GM21786 (cell line): Measurements from ENCODE around the gene BACH2.
"Not testable (repeated sequence)": the region's sequence is repeated elsewhere in the genome, so short reads cannot be mapped to it uniquely, and the experiment has no call there.

Experiments used
- ATAC-seq: cut with Tn5 transposase; IDR thresholded peaks from one replicate; pipeline ENCODE4 v1.9.1; 2021; ENCODE audit not compliant: unreplicated experiment

Gene BACH2

GRCh38 chr6:90078513-90079289 is 217.9 kb downstream of the BACH2 start:
- ATAC-seq, result no peak

GRCh38 chr6:90076511-90077415 is 219.9 kb downstream of the BACH2 start:
- ATAC-seq, result no peak

GRCh38 chr6:90074161-90074850 is 222.3 kb downstream of the BACH2 start:
- ATAC-seq, result no peak

GRCh38 chr6:90072935-90073464 is 223.6 kb downstream of the BACH2 start:
- no peak for ATAC-seq

GRCh38 chr6:90072501-90072900 is 224.1 kb downstream of the BACH2 start:
- no peak for ATAC-seq

GRCh38 chr6:90068703-90069523 is 227.7 kb downstream of the BACH2 start:
- ATAC-seq, result no peak

- ATAC-seq, result no peak
These were observed 228.4 kb downstream of the BACH2 start for GRCh38 chr6:90068264-90068663.

GRCh38 chr6:90066697-90067096 is 229.9 kb downstream of the BACH2 start:
- ATAC-seq, result no peak

- no peak for ATAC-seq
These were observed 231.5 kb downstream of the BACH2 start for GRCh38 chr6:90065173-90065572.

- ATAC-seq, result no peak
These were observed 234.0 kb downstream of the BACH2 start for GRCh38 chr6:90062667-90063066.

GRCh38 chr6:90062051-90062450 is 234.6 kb downstream of the BACH2 start:
- ATAC-seq, result no peak

- ATAC-seq, result not testable (repeated sequence)
These were observed 237.5 kb downstream of the BACH2 start for GRCh38 chr6:90059178-90059577.

- ATAC-seq, result not testable (repeated sequence)
These were observed 240.7 kb downstream of the BACH2 start for GRCh38 chr6:90055924-90056323.

GRCh38 chr6:90054193-90054592 is 242.4 kb downstream of the BACH2 start:
- not testable (repeated sequence) for ATAC-seq

- no peak for ATAC-seq
These were observed 243.0 kb downstream of the BACH2 start for GRCh38 chr6:90053614-90054013.

- ATAC-seq, result no peak
These were observed 247.3 kb downstream of the BACH2 start for GRCh38 chr6:90049295-90049694.

- no peak for ATAC-seq
These were observed 248.3 kb downstream of the BACH2 start for GRCh38 chr6:90048206-90048967.

- ATAC-seq, result no peak
These were observed 251.1 kb downstream of the BACH2 start for GRCh38 chr6:90045535-90045934.

- ATAC-seq, result no peak
These were observed 251.7 kb downstream of the BACH2 start for GRCh38 chr6:90044833-90045381.
